Epidermal melanocyte (primary cell): ENCODE data around the gene FUBP3.
"Not testable (repeated sequence)": the region's sequence is repeated elsewhere in the genome, so short reads cannot be mapped to it uniquely, and the experiment has no call there.

Source experiments
- DNase-seq: peaks from one replicate; pipeline ENCODE4 v3.0.0; 2011; ENCODE audit warnings: low spot score; ENCODE audit not compliant: insufficient read length

Gene FUBP3

DNA sequence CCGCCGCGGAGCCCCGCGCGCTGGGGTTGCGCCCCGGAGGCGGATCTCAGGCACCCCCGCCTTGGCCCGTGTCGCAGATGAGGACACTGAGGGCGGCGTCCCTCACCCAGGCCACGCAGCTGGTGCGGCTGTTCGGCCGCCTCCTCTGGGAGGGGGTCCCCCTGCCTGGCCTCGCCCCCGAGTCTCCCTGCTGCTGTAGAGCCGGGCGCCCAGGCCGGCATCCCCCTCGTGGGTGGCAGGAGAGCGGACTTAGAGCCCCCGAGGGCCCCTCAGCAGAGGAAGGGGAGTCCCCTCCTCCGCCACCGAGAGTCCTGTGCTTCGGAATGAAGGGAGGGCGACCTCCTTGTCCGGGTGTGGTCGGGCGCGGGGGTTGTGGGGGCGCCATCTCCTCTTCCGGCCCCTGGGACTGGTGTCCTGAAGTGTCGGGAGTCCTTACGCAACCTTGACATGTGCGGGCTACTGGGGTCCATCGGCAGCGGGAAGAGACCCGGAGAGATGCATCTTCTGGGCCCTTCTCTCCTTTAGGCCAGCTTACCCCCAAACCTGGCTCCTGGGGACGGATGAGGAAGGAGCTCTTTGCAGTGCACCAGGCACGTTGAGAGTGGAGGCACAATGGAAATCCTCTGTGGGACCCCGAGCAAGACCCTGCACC lies 102.5 kb downstream of the FUBP3 start:
- no peak for DNase-seq

DNA sequence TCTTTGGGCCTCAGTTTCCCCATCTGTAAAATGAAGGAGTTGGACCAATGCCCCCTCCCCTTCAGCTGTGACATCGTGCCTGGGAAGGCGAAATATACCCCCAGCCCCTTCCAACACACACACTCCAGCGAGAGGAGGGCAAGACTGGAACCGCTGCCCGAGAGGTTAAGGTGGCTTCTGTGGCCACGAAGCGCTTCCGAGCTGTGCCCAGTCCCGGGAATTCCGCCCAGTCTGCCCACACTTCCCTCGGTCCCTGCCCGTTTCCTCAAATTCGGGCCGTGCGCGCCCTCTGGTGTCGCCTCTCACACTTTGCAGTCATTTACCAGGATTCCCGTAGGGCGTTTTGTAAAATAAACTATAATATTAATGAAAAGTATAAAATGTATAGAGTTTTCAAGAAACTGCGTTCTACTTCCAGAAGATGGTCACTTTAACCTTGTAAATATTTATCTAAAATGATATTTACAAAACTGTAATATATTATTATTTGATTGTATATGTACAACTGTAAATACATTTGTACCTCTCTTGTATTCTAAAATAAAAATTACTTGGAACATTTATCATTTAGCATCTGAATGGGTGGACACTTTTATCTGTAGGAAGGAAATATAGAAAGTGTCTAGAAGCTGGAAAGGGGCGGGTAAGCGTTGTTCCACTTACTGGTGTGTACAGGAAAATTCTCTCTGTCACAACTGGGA lies 103.2 kb downstream of the FUBP3 start:
- DNase-seq = peak; percentile 98

DNA sequence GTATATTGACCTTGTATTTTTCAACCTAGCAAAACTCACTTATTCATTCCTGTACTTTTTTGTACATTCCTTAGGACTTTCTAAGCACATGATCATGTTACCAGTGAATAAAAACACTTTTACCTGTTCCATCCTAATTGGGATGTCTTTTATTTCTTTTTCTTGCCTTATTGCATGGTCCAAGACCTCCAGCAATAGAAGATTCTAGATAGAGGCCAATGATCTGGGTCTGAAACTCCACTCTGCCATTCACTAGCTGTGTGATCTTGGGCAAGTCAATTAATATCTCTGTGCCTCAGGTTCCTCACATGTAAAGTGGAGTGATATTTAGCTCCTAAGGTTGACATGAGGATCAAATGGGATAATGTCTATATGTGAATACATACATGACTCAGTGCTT lies 105.7 kb downstream of the FUBP3 start:
- no peak for DNase-seq

DNA sequence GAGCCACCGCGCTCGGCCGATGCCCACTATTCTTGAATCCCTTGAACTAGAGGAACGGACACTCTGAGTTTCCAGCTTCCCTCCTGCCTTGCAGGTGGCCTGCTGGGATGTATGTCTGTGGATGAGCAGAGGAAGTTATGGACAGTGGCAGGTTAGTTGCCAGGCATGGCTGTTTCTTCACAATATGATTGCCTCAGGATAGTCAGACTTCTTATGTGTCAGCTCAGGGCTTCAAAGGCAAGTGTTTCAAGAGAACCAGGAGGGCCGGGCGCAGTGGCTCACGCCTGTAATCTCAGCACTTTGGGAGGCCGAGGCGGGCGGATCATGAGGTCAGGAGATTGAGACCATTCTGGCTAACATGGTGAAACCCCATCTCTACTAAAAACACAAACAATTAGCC lies 106.6 kb downstream of the FUBP3 start:
- DNase-seq = not testable (repeated sequence)

DNA sequence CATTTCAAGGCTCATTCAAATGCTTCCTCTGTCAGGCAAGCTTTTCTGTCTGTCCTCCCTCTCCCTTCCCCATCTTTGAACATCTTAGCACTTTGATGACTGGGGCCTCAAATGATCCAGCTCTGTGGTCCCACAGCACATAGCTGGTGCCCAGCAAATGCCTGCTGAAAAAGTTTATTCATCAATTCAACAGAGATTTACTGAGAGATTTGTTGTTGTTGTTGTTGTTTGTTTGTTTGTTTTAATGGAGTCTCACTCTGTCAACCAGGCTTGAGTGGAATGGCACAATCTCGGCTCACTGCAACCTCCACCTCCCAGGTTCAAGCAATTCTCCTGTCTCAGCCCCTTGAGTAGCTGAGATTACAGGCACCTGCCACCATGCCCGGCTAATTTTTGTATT lies 108.2 kb downstream of the FUBP3 start:
- DNase-seq = no peak
